Measurements from ENCODE around the gene SH2D2A.
"Not testable (repeated sequence)": the region's sequence is repeated elsewhere in the genome, so short reads cannot be mapped to it uniquely, and the experiment has no call there.

Gene SH2D2A

DNA sequence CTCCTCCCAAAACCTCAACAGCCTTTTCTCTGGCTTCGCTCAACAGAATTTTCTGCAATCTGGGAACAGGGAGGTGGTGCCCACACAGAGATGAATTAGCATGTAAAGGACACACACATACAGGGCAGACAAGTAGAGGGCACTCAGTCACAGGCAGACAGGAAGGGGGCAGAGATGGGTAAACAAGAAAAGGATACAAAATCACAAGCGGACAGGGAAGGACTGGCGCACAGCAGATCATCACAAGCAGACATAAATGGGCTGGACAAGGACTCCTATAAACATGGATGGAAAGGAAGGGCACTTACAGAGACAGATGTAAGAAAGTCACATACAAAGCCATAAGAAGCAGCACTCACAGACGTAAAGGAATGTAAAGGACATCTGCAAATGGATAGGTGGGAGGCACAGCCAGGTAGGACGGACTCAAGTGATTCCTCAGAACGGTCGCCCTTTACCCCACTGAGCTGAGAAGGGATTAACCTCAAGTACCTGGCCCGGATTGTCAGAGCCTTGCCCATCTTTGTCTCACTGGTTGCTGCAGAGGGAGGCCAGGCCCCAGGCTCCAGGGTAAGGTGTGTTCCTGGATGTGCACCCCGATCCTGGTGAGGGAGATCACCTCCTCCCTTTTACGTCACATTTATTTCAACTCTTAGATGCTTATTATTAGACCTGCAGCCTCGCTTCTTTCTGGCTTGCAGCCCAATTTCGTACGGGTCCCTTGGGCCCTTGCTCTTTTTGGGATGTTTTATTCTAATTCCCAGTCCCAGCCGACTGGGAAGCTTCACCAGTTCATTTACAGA, 50.1 kb downstream of the SH2D2A start:
- no peaks in the 10 kb centered on the region for H3K9me3 ChIP-seq (ENCODE audit: severe bottlenecking)
- H3K4me1 ChIP-seq (ENCODE audit: insufficient read depth, poor library complexity, severe bottlenecking), result no peaks in the 10 kb centered on the region
- TF ChIP-seq, protein P1, sequence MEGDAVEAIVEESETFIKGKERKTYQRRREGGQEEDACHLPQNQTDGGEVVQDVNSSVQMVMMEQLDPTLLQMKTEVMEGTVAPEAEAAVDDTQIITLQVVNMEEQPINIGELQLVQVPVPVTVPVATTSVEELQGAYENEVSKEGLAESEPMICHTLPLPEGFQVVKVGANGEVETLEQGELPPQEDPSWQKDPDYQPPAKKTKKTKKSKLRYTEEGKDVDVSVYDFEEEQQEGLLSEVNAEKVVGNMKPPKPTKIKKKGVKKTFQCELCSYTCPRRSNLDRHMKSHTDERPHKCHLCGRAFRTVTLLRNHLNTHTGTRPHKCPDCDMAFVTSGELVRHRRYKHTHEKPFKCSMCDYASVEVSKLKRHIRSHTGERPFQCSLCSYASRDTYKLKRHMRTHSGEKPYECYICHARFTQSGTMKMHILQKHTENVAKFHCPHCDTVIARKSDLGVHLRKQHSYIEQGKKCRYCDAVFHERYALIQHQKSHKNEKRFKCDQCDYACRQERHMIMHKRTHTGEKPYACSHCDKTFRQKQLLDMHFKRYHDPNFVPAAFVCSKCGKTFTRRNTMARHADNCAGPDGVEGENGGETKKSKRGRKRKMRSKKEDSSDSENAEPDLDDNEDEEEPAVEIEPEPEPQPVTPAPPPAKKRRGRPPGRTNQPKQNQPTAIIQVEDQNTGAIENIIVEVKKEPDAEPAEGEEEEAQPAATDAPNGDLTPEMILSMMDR (IDR thresholded peaks at IDR 0.05; ENCODE audit: poor library complexity, severe bottlenecking), result no peak
- H3K4me3 ChIP-seq (ENCODE audit: severe bottlenecking), result peak overlapping the region; percentile 97
- H3K36me3 ChIP-seq (ENCODE audit: low read depth), result peaks cover 19% of the 10 kb centered on the region
- ATAC-seq (ENCODE audit: low read depth) (peak; percentile 12; the same call in 1 of the 3 replicates), DNase-seq (ENCODE audit: low spot score) (no peak)
- peak overlapping the region; percentile 63 for H3K27ac ChIP-seq (ENCODE audit: poor library complexity, severe bottlenecking)
- H3K27me3 ChIP-seq (ENCODE audit: insufficient read depth, poor library complexity, severe bottlenecking), result no peaks in the 10 kb centered on the region

DNA sequence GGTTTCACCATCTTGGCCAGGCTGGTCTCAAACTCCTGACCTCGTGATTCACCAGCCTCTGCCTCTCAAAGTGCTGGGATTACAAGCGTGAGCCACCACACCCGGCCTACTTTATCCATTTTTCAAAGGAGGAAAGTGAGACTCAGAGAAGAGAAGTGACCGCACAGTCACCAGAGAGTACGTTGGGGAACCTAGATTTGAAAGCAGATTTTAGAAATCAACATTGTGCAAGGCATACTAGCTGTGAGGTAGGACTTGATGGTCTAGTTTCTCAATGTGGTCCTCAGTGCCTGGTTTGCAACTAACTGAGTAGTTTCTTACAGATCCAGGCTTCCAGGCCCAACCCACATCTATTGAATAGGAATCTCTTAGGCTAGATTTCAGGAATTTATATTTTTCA, 51.0 kb downstream of the SH2D2A start:
- no peak for DNase-seq (ENCODE audit: low spot score)
- Histone ChIP-seq H3K27me3 (ENCODE audit: insufficient read depth, poor library complexity, severe bottlenecking) (no peaks in the 10 kb centered on the region), H3K4me3 (ENCODE audit: severe bottlenecking) (peak overlapping the region; percentile 97), H3K4me1 (ENCODE audit: insufficient read depth, poor library complexity, severe bottlenecking) (no peaks in the 10 kb centered on the region), H3K9me3 (ENCODE audit: severe bottlenecking) (no peaks in the 10 kb centered on the region), H3K27ac (ENCODE audit: poor library complexity, severe bottlenecking) (peak overlapping the region; percentile 63), H3K36me3 (ENCODE audit: low read depth) (peaks cover 10% of the 10 kb centered on the region)
- ATAC-seq (ENCODE audit: low read depth), result no peak
- TF ChIP-seq, protein P1 (IDR thresholded peaks at IDR 0.05; ENCODE audit: poor library complexity, severe bottlenecking), result no peak

DNA sequence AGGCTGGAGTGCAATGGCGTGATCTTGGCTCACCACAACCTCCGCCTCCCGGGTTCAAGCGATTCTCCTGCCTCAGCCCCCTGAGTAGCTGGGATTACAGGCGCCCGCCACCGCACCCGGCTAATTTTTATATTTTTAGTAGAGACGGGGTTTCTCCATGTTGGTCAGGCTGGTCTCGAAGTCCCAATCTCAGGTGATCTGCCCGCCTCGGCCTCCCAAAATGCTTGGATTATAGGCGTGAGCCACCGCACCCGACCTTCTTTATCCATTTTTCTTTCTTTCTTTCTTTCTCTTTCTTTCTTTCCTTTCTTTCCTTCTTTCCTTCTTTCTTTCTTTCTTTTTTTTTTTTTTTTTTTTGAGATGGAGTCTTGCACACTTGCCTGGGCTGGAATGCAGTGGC, 51.5 kb downstream of the SH2D2A start:
- not testable (repeated sequence) for H3K36me3 ChIP-seq (ENCODE audit: low read depth); H3K27ac ChIP-seq (ENCODE audit: poor library complexity, severe bottlenecking); DNase-seq (ENCODE audit: low spot score); ATAC-seq (ENCODE audit: low read depth); H3K27me3 ChIP-seq (ENCODE audit: insufficient read depth, poor library complexity, severe bottlenecking); H3K4me3 ChIP-seq (ENCODE audit: severe bottlenecking); H3K9me3 ChIP-seq (ENCODE audit: severe bottlenecking); H3K4me1 ChIP-seq (ENCODE audit: insufficient read depth, poor library complexity, severe bottlenecking)

DNA sequence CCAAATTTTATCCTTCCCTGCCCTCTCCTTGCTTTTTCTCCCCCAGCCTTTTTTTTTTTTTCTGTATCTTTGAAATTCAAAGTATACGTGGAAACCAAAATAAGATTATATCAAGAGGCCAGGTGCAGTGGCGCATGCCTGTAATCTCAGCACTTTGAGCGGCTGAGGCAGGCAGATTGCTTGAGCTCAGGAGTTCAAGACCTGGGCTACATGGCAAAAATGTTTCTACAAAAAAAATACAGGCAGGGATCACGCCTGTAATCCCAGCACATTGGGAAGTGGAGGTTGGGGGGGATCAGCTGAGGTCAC, 55.9 kb downstream of the SH2D2A start:
- H3K36me3 ChIP-seq (ENCODE audit: low read depth), result no peaks in the 10 kb centered on the region
- H3K27me3 ChIP-seq (ENCODE audit: insufficient read depth, poor library complexity, severe bottlenecking), result no peaks in the 10 kb centered on the region
- no peaks in the 10 kb centered on the region for H3K9me3 ChIP-seq (ENCODE audit: severe bottlenecking)
- H3K4me3 ChIP-seq (ENCODE audit: severe bottlenecking), result no peak overlapping the region
- no peak overlapping the region for H3K27ac ChIP-seq (ENCODE audit: poor library complexity, severe bottlenecking)
- DNase-seq (ENCODE audit: low spot score) (no peak), ATAC-seq (ENCODE audit: low read depth) (no peak)
- no peaks in the 10 kb centered on the region for H3K4me1 ChIP-seq (ENCODE audit: insufficient read depth, poor library complexity, severe bottlenecking)
- TF ChIP-seq, protein P1 (IDR thresholded peaks at IDR 0.05; ENCODE audit: poor library complexity, severe bottlenecking), result no peak

DNA sequence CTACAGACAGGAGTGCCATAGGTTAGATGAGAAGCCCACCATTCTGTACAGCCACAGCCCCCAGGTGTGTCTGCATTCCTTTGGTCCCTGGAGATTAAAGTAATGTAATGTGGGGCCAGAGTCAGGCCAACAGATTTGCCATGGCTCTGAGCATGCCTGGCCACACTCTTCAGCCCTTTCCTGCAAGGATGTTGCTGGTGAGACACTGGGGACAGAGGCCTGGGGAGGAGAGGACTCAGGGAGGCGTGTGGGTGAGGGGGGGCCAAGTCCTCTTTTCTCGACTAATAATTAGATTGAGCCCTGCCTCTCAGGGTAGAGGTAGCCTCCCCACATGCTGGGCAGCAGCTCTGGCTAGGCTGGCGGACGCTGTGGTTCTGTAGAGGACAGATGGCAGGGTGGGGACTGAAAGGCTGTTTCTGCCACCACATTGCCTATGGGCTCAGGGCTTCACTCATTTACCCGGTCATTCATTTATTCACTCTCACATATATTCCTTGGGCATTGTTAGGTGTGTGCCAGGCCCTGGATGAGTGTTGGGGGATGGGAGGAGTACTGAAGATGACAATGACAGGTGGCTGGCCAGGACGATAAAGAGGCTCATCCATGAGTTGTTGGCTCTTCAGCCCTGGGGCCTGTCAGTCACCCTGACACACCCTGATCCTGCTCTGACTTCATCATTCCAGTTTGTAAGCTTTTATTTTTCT, 56.4 kb downstream of the SH2D2A start:
- no peak overlapping the region for H3K4me3 ChIP-seq (ENCODE audit: severe bottlenecking)
- H3K4me1 ChIP-seq (ENCODE audit: insufficient read depth, poor library complexity, severe bottlenecking), result no peaks in the 10 kb centered on the region
- ATAC-seq (ENCODE audit: low read depth) (0 out of 3 replicates have a peak, but pooled peaks have one; percentile 10), DNase-seq (ENCODE audit: low spot score) (no peak)
- no peaks in the 10 kb centered on the region for H3K27me3 ChIP-seq (ENCODE audit: insufficient read depth, poor library complexity, severe bottlenecking)
- no peak overlapping the region for H3K27ac ChIP-seq (ENCODE audit: poor library complexity, severe bottlenecking)
- no peaks in the 10 kb centered on the region for H3K9me3 ChIP-seq (ENCODE audit: severe bottlenecking)
- H3K36me3 ChIP-seq (ENCODE audit: low read depth), result no peaks in the 10 kb centered on the region
- TF ChIP-seq, protein P1 (IDR thresholded peaks at IDR 0.05; ENCODE audit: poor library complexity, severe bottlenecking), result no peak

DNA sequence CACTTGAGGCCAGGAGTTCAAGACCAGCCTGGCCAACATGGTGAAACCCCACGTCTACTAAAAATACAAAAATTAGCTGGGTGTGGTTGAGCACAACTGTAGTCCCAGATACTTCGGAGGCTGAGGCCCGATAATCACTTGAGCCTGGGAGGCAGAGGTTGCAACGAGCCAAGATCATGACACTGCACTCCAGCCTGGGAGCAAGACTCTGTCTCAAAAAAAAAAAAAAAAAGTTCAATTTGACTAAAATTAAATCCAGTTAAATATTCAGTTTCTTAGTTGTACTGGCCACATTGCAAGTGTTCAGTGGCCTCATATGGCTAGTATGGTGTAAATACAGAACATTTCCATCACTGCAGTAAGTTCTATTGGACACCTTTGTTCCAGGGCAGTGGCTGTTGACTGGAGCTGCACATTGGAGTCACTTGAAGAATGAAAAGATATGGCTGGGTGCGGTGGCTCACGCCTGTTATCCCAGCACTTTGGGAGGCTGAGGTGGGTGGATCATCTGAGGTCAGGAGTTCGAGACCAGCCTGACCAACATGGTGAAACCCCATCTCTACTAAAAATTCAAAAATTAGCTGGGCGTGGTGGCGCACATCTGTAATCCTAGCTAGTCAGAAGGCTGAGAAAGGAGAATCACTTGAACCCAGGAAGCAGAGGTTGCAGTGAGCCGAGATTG, 58.9 kb downstream of the SH2D2A start:
- H3K27me3 ChIP-seq (ENCODE audit: insufficient read depth, poor library complexity, severe bottlenecking); H3K4me3 ChIP-seq (ENCODE audit: severe bottlenecking); H3K9me3 ChIP-seq (ENCODE audit: severe bottlenecking); H3K4me1 ChIP-seq (ENCODE audit: insufficient read depth, poor library complexity, severe bottlenecking); ATAC-seq (ENCODE audit: low read depth); H3K36me3 ChIP-seq (ENCODE audit: low read depth); H3K27ac ChIP-seq (ENCODE audit: poor library complexity, severe bottlenecking); DNase-seq (ENCODE audit: low spot score): not testable (repeated sequence)

Measured in RWPE2 (cell line).